Lower leg skin (tissue), 3 donors: Measurements from ENCODE around the gene CDON.

Experiments used
- CTCF ChIP-seq, 3 donors: fragments of 450-650 bp; IDR thresholded peaks; one replicate each; pipeline ENCODE4 v1.5.1; 2016; ENCODE audit warnings: antibody characterized with exemption in 3 of 3, mild to moderate bottlenecking in 3 of 3, moderate library complexity in 2 of 3
- POLR2A ChIP-seq, 2 donors: fragments of 450-650 bp; IDR thresholded peaks; one replicate each; pipeline ENCODE4 v1.6.1; 2016 to 2017; ENCODE audit warnings: antibody characterized with exemption in 2 of 2, mild to moderate bottlenecking in 1 of 2, moderate library complexity in 1 of 2

- TF ChIP-seq CTCF (IDR thresholded peaks at IDR 0.05) (no peak), POLR2A (IDR thresholded peaks at IDR 0.05) (no peak)
Observed at GRCh38 chr11:125923633-125924032, 139.0 kb downstream of the CDON start.
